OCI-LY3 (cell line): ENCODE results near the gene MOGAT3.

Source experiments
- H2AFZ ChIP-seq: fragments of 200-600, 300-600 bp; shearing (Covaris generic); 2 replicates; pipeline ENCODE4 v1.6.0; 2014; ENCODE audit warnings: antibody characterized with exemption, low read depth, low read length
- H3K27ac ChIP-seq: fragments of 200-600, 300-600 bp; sonication (generic); 2 replicates; pipeline ENCODE4 v1.5.1; 2014; ENCODE audit warnings: mild to moderate bottlenecking, low read length, moderate library complexity, mixed read lengths
- H3K27me3 ChIP-seq: fragments of 200-600, 300-600 bp; sonication (generic); 2 replicates; pipeline ENCODE4 v1.6.1; 2014; ENCODE audit warnings: low read depth, low read length, mixed read lengths
- H3K36me3 ChIP-seq: fragments of 200-600, 300-600 bp; sonication (generic); replicated peaks from 2 replicates; pipeline ENCODE3; 2014; ENCODE audit warnings: low read depth, low read length, mixed read lengths
- H3K4me1 ChIP-seq: fragments of 300-600, 200-600 bp; sonication (generic); 2 replicates; pipeline ENCODE4 v1.6.1; 2014; ENCODE audit warnings: low read length, mixed read lengths
- H3K4me2 ChIP-seq: fragments of 200-600, 300-600 bp; sonication (generic); 2 replicates; pipeline ENCODE4 v1.6.1; 2014; ENCODE audit warnings: low read length, mixed read lengths
- H3K4me3 ChIP-seq: fragments of 300-600, 200-600 bp; sonication (generic); 2 replicates; pipeline ENCODE4 v1.5.1; 2014; ENCODE audit warnings: antibody characterized with exemption, mild to moderate bottlenecking, low read length, moderate library complexity
- H3K79me2 ChIP-seq: fragments of 300-600, 200-600 bp; shearing (Covaris generic); 2 replicates; pipeline ENCODE4 v1.6.1; 2014; ENCODE audit warnings: mild to moderate bottlenecking, low read length, mixed read lengths
- H3K9ac ChIP-seq: fragments of 300-600, 200-600 bp; shearing (Covaris generic); 2 replicates; pipeline ENCODE4 v1.6.0; 2014; ENCODE audit warnings: mild to moderate bottlenecking, low read length, moderate library complexity
- H3K9me3 ChIP-seq: fragments of 200-600, 300-600 bp; shearing (Covaris generic); 2 replicates; pipeline ENCODE4 v1.6.1; 2014; ENCODE audit warnings: low read length, mixed read lengths; ENCODE audit not compliant: insufficient read depth
- H4K20me1 ChIP-seq: fragments of 200-600, 300-600 bp; sonication (generic); 2 replicates; pipeline ENCODE4 v1.6.1; 2016; ENCODE audit warnings: low read length, mixed read lengths; ENCODE audit not compliant: insufficient read depth
- EZH2phosphoT487 ChIP-seq: fragments of 200-600 bp; shearing (Covaris generic); IDR thresholded peaks from 2 replicates; pipeline ENCODE4 v1.6.1; 2018; ENCODE audit warnings: antibody characterized with exemption, mixed run types, low read depth
- TF ChIP-seq, protein P1 (sequence below): fragments of 200-600, 300-600 bp; sonication (generic); IDR thresholded peaks from 2 replicates; pipeline ENCODE4 v1.5.1; 2014; ENCODE audit warnings: antibody characterized with exemption, low read length, low read depth

MOGAT3 gene

DNA sequence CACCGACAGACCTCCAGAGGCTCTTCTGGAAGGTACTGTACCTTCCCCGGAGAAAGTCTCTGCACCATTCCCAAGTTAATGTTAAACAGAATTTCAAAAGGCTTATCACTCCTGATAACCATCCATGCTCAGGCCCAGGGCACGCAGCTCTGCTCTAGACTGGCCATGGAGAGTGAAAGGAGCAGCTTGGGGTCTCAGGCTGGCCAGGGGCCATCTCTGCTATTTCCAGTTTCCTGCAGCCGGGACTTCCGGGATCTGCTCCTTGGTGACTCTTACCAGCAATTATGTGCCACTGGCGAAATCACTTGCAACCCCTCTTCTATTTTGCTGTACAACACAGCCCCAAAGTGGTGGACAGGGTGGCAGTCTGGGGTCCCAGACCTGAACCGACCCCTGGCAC, 30.8 kb upstream of the MOGAT3 start:
- H3K27ac ChIP-seq, result no peak overlapping the region
- H3K36me3 ChIP-seq, result no peaks in the 10 kb centered on the region
- no peaks in the 10 kb centered on the region for H3K27me3 ChIP-seq
- H3K9ac ChIP-seq, result no peak overlapping the region
- H3K4me2 ChIP-seq, result no peak overlapping the region
- H3K79me2 ChIP-seq, result no peaks in the 10 kb centered on the region
- H3K4me1 ChIP-seq, result no peaks in the 10 kb centered on the region
- H3K9me3 ChIP-seq, result no peaks in the 10 kb centered on the region
- H4K20me1 ChIP-seq, result no peaks in the 10 kb centered on the region
- no peak overlapping the region for H3K4me3 ChIP-seq
- H2AFZ ChIP-seq, result no peak overlapping the region
- TF ChIP-seq EZH2phosphoT487, result no peak
- TF ChIP-seq, protein P1, sequence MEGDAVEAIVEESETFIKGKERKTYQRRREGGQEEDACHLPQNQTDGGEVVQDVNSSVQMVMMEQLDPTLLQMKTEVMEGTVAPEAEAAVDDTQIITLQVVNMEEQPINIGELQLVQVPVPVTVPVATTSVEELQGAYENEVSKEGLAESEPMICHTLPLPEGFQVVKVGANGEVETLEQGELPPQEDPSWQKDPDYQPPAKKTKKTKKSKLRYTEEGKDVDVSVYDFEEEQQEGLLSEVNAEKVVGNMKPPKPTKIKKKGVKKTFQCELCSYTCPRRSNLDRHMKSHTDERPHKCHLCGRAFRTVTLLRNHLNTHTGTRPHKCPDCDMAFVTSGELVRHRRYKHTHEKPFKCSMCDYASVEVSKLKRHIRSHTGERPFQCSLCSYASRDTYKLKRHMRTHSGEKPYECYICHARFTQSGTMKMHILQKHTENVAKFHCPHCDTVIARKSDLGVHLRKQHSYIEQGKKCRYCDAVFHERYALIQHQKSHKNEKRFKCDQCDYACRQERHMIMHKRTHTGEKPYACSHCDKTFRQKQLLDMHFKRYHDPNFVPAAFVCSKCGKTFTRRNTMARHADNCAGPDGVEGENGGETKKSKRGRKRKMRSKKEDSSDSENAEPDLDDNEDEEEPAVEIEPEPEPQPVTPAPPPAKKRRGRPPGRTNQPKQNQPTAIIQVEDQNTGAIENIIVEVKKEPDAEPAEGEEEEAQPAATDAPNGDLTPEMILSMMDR, result no peak

DNA sequence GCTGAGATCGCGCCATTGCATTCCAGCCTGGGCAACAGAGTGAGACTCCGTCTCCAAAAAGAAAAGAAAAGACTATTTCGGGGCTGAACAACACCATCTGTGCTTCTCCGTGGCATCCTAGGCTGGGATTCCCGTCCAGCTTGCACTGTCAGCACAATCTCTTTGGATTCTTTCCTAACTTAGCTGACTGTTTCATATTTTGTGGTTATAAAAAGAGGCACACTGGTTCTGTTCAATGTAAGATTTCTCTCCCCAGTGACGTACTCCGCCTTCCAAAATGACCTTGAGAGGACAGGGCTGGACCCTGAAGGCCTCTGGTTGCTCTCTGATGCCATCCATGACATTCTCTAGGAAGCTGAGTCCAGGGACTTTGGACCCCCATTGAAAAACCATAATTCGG, 25.9 kb upstream of the MOGAT3 start:
- Histone ChIP-seq H2AFZ (no peak overlapping the region), H3K4me2 (no peak overlapping the region), H3K9ac (no peak overlapping the region), H3K27ac (no peak overlapping the region), H3K9me3 (no peaks in the 10 kb centered on the region), H3K79me2 (no peaks in the 10 kb centered on the region), H3K4me1 (peaks cover 3% of the 10 kb centered on the region), H3K36me3 (peaks cover 14% of the 10 kb centered on the region), H4K20me1 (no peaks in the 10 kb centered on the region), H3K4me3 (no peak overlapping the region), H3K27me3 (no peaks in the 10 kb centered on the region)
- TF ChIP-seq EZH2phosphoT487, result no peak
- TF ChIP-seq, protein P1, result no peak

DNA sequence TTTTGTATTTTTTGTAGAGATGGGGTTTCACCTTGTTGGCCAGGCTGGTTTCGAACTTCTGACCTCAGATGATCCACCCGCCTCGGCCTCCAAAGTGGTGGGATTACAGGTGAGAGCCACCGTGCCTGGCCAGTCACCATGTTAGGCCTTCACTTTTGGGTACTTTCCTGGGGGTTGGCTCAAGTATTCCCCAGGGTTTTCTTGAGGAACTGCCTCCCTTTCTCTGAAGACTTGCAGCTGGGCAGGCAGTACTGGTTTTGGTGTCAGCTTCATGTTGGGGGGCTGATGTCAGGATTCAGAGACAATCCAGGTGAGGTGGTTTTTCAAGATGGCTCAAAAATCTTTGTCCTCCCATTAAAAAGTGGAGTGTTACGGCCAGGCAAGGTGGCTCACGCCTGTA, 24.8 kb upstream of the MOGAT3 start:
- H3K27me3 ChIP-seq, result no peaks in the 10 kb centered on the region
- H3K4me3 ChIP-seq, result no peak overlapping the region
- no peaks in the 10 kb centered on the region for H3K9me3 ChIP-seq
- H2AFZ ChIP-seq, result no peak overlapping the region
- no peaks in the 10 kb centered on the region for H4K20me1 ChIP-seq
- H3K4me1 ChIP-seq, result peaks cover 3% of the 10 kb centered on the region
- TF ChIP-seq, protein P1, result no peak
- TF ChIP-seq EZH2phosphoT487, result no peak
- no peak overlapping the region for H3K9ac ChIP-seq
- no peak overlapping the region for H3K4me2 ChIP-seq
- H3K27ac ChIP-seq, result no peak overlapping the region
- peaks cover 4% of the 10 kb centered on the region; the same call in 1 of the 2 replicates for H3K79me2 ChIP-seq
- peaks cover 14% of the 10 kb centered on the region for H3K36me3 ChIP-seq

DNA sequence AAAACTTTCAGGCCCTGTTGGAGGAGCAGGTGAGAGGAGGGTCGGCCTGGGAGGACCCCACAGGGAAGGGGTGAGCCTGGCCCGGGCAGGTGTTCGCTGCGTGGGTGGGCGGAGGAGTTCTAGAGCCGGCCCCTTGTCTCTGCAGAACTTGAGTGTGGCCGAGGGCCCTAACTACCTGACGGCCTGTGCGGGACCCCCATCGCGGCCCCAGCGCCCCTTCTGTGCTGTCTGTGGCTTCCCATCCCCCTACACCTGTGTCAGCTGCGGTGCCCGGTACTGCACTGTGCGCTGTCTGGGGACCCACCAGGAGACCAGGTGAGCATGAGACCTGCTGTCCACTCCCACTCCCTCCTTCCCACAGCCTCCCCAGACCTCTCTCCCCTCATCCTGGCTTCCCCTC, 22.7 kb upstream of the MOGAT3 start:
- Histone ChIP-seq H3K27me3 (no peaks in the 10 kb centered on the region), H3K9ac (no peak overlapping the region), H3K9me3 (no peaks in the 10 kb centered on the region), H2AFZ (no peak overlapping the region), H3K79me2 (peaks cover 13% of the 10 kb centered on the region), H3K27ac (no peak overlapping the region), H4K20me1 (no peaks in the 10 kb centered on the region), H3K36me3 (peaks cover 14% of the 10 kb centered on the region), H3K4me3 (no peak overlapping the region), H3K4me1 (peaks cover 8% of the 10 kb centered on the region), H3K4me2 (no peak overlapping the region)
- no peak for TF ChIP-seq EZH2phosphoT487
- TF ChIP-seq, protein P1, result no peak
